Lower leg skin (tissue), 3 donors: ENCODE measurements around the gene MAST4.

Experiments used
- CTCF ChIP-seq, 3 donors: fragments of 450-650 bp; IDR thresholded peaks; one replicate each; pipeline ENCODE4 v1.5.1; 2016; ENCODE audit warnings: antibody characterized with exemption in 3 of 3, mild to moderate bottlenecking in 3 of 3, moderate library complexity in 2 of 3
- POLR2A ChIP-seq, 2 donors: fragments of 450-650 bp; IDR thresholded peaks; one replicate each; pipeline ENCODE4 v1.6.1; 2016 to 2017; ENCODE audit warnings: antibody characterized with exemption in 2 of 2, mild to moderate bottlenecking in 1 of 2, moderate library complexity in 1 of 2

GRCh38 chr5:66808663-66809062, 212.5 kb downstream of the MAST4 start:
- TF ChIP-seq CTCF (IDR thresholded peaks at IDR 0.05) (no peak), POLR2A (IDR thresholded peaks at IDR 0.05) (no peak)
